Measurements from ENCODE around the gene AMDHD2.
"Not testable (repeated sequence)": the region's sequence is repeated elsewhere in the genome, so short reads cannot be mapped to it uniquely, and the experiment has no call there.

AMDHD2 gene

DNA sequence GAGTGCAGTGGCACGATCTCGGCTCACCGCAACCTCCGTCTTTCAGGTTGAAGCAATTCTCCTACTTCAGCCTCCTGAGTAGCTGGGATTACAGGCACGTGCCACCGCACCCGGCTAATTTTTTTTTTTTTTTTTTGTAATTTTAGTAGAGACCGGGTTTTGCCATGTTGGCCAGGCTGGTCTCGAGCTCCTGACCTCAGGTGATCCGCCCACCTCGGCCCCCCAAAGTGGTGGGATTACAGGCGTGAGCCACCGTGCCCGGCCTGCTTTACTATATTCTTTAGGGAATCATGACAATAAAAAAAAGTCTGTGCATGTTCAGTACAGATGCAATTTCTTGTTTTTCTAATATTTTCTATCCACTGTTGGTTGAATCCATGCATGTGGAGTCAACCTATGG, 23.6 kb downstream of the AMDHD2 start:
- H3K27me3 ChIP-seq (ENCODE audit: low read depth, low read length); H3K4me3 ChIP-seq (ENCODE audit: low read depth in 1 of 2, low read length in 2 of 2): not testable (repeated sequence)
- H3K4me1 ChIP-seq (ENCODE audit: control insufficient read depth in 1 of 2, insufficient read depth in 2 of 2, low read length in 2 of 2): peaks cover 5 to 26% of the 10 kb centered on the region in 2 donors

DNA sequence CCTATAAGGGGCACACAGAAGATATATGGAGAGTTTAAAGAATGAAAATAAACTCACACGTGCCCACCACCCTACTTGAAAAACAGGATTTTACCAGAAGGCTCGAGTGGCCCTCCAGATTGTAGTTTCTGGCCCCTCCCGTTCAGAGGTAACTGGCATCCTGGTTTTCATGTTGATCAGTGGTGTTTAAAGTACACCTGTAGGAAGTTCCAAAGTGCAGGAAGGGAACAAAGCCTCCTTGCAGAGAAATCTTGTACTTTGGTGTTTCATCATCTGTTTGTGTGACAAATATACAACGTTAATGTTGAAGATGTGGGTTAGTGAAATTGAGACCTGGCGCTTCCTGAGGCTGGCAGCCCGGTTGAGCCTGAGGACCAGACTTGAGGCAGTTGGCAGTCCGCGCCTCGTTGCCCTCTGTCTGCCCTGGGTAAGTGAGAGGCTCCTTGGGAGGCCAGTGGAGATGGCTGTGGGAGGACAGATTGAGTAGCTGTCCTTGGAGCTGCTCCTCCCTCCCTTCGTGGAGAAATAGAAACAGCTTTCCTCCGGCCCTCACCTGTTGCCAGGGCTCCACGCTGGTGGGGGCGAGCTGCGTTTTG, 30.2 kb downstream of the AMDHD2 start:
- not testable (repeated sequence) for H3K4me3 ChIP-seq (ENCODE audit: low read depth in 1 of 2, low read length in 2 of 2); H3K36me3 ChIP-seq (ENCODE audit: control insufficient read depth in 1 of 2, insufficient read depth in 2 of 2, low read length in 2 of 2); H3K27ac ChIP-seq (ENCODE audit: low read length); H3K9me3 ChIP-seq (ENCODE audit: control insufficient read depth in 1 of 2, low read length in 2 of 2); H3K4me1 ChIP-seq (ENCODE audit: control insufficient read depth in 1 of 2, insufficient read depth in 2 of 2, low read length in 2 of 2); H3K27me3 ChIP-seq (ENCODE audit: low read depth, low read length)

More for the DNA sequence above, 23.6 kb downstream of the AMDHD2 start:
- not testable (repeated sequence) for H3K9me3 ChIP-seq (ENCODE audit: control insufficient read depth in 1 of 2, low read length in 2 of 2); H3K36me3 ChIP-seq (ENCODE audit: control insufficient read depth in 1 of 2, insufficient read depth in 2 of 2, low read length in 2 of 2); H3K27ac ChIP-seq (ENCODE audit: low read length)

DNA sequence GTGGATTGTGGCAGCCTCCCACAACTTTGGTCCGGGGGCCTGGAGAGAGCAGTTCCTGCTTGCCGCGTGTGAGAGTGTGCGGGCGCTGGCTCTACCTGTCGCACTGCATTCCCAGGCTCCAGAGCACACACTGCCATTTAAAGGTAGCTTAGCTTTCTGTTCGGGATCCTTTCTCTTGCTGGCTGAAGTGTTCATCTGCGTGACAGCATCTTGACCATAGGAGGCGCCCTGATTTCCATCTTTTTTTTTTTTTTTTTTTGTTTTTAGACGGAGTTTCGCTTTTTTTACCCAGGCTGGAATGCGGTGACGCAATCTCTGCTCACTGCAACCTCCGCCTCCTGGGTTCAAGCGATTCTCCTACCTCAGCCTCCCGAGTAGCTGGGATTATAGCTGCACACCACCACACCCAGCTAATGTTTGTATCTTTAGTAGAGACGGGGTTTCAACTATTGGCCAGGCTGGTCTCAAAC, 31.3 kb downstream of the AMDHD2 start:
- not testable (repeated sequence) for H3K36me3 ChIP-seq (ENCODE audit: control insufficient read depth in 1 of 2, insufficient read depth in 2 of 2, low read length in 2 of 2); H3K9me3 ChIP-seq (ENCODE audit: control insufficient read depth in 1 of 2, low read length in 2 of 2); H3K4me3 ChIP-seq (ENCODE audit: low read depth in 1 of 2, low read length in 2 of 2); H3K27me3 ChIP-seq (ENCODE audit: low read depth, low read length); H3K4me1 ChIP-seq (ENCODE audit: control insufficient read depth in 1 of 2, insufficient read depth in 2 of 2, low read length in 2 of 2); H3K27ac ChIP-seq (ENCODE audit: low read length)

DNA sequence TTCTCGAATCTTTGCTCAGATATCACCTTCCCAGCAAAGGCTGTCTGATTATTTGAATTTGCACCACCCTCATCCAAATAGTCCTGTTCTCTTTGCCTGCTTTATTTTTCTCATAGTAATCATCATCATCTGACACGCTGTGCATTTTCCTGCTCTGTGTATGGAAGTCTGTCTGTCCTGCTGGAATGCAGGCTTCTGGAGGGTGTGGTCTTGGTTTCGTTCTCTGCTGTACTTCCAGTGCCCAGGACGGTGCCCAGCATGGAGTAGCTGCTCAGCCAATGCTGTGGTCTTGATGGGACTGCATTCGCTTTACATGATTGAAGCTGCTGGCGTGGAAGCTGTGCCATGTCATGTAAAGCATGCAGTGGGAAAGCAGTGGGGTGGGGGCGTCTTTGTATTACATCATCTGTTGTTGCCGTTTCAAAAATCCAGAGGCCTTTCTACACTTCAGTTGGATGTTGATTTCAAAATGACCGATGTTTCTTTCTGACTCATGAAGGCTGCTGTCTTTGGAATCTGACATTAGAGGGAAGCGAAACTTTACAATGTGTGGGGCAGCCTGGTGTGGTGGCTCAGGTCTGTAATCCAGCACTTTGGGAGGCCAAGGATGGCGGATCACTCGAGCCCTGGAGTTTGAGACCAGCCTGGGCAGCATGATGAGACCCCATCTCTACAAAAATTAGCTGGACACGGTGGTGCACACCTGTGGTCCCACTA, 34.7 kb downstream of the AMDHD2 start:
- H3K4me3 ChIP-seq (ENCODE audit: low read depth in 1 of 2, low read length in 2 of 2); H3K27me3 ChIP-seq (ENCODE audit: low read depth, low read length); H3K4me1 ChIP-seq (ENCODE audit: control insufficient read depth in 1 of 2, insufficient read depth in 2 of 2, low read length in 2 of 2); H3K9me3 ChIP-seq (ENCODE audit: control insufficient read depth in 1 of 2, low read length in 2 of 2); H3K27ac ChIP-seq (ENCODE audit: low read length); H3K36me3 ChIP-seq (ENCODE audit: control insufficient read depth in 1 of 2, insufficient read depth in 2 of 2, low read length in 2 of 2): not testable (repeated sequence)

DNA sequence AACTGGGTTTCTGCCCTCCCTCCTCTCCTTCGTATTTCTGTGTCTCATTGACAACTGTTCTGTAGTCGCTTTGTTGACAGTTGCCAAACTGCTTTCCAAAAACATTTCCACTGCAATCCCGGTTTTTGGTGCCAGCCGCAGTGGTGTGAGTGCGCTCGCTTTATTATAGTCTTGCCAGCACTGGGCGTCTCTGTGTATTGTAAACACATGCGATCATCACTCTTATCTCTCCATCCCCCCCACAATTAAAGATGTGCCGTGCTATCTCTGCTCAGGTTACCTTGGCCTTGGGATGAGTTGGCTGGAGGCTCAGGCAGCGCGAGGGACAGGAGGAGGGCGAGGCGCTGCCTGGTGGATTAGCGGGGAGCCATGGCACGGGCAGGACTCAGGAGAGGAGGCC, 37.0 kb downstream of the AMDHD2 start:
- H3K4me3 ChIP-seq (ENCODE audit: low read depth in 1 of 2, low read length in 2 of 2); H3K9me3 ChIP-seq (ENCODE audit: control insufficient read depth in 1 of 2, low read length in 2 of 2); H3K4me1 ChIP-seq (ENCODE audit: control insufficient read depth in 1 of 2, insufficient read depth in 2 of 2, low read length in 2 of 2); H3K36me3 ChIP-seq (ENCODE audit: control insufficient read depth in 1 of 2, insufficient read depth in 2 of 2, low read length in 2 of 2); H3K27ac ChIP-seq (ENCODE audit: low read length); H3K27me3 ChIP-seq (ENCODE audit: low read depth, low read length): not testable (repeated sequence)

DNA sequence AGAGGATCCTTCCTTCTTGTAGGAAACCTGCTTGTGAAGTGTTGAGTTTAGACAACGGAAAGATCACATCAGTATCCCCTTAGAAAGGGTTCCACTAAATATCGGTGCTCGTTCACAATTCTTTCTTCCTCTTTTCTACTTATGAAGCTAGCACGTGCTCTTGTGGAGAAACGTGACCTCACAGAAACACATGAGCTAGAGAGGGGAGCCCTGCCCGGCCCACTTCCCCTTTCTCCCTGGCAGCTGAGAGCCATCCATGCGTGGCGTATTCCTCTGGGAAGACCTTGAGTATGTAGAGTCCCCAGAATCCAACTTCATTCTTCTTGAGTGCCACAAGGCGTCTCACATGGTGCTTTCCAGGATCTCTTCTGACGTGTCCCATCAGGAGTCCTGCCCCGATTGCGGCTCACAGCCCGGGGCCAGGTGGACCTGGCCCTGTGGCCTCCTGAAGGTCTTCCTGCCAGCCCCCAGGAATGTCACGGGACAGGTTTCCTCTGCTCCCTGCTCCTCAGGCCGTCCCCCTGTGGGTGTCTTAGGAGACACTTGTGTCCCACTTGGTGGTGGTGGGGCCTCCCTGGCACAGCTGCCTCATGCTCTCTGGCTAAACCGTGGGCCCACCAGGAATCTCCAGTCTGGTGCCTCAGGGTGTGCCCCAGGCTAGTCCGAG, 40.1 kb downstream of the AMDHD2 start:
- H3K27ac ChIP-seq (ENCODE audit: low read length); H3K4me1 ChIP-seq (ENCODE audit: control insufficient read depth in 1 of 2, insufficient read depth in 2 of 2, low read length in 2 of 2); H3K9me3 ChIP-seq (ENCODE audit: control insufficient read depth in 1 of 2, low read length in 2 of 2); H3K4me3 ChIP-seq (ENCODE audit: low read depth in 1 of 2, low read length in 2 of 2); H3K36me3 ChIP-seq (ENCODE audit: control insufficient read depth in 1 of 2, insufficient read depth in 2 of 2, low read length in 2 of 2); H3K27me3 ChIP-seq (ENCODE audit: low read depth, low read length): not testable (repeated sequence)

DNA sequence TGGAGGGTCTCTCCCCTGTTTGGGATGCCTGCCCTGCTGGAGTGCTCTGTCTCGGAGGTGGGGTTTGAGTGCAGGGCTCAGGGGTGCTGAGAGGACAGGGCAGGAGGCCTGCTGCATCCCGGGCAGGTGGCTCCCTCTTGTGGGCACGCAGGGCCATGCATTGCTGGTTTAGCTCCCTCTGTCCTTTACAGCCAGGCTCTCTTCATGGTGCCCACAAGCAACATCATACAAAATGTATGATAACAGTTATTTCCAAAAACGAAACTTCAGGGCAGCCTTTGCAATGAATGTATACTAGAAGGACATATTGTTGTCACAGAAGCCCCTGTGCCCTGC, 40.6 kb downstream of the AMDHD2 start:
- not testable (repeated sequence) for H3K4me3 ChIP-seq (ENCODE audit: low read depth in 1 of 2, low read length in 2 of 2); H3K27ac ChIP-seq (ENCODE audit: low read length); H3K27me3 ChIP-seq (ENCODE audit: low read depth, low read length); H3K4me1 ChIP-seq (ENCODE audit: control insufficient read depth in 1 of 2, insufficient read depth in 2 of 2, low read length in 2 of 2); H3K9me3 ChIP-seq (ENCODE audit: control insufficient read depth in 1 of 2, low read length in 2 of 2); H3K36me3 ChIP-seq (ENCODE audit: control insufficient read depth in 1 of 2, insufficient read depth in 2 of 2, low read length in 2 of 2)

DNA sequence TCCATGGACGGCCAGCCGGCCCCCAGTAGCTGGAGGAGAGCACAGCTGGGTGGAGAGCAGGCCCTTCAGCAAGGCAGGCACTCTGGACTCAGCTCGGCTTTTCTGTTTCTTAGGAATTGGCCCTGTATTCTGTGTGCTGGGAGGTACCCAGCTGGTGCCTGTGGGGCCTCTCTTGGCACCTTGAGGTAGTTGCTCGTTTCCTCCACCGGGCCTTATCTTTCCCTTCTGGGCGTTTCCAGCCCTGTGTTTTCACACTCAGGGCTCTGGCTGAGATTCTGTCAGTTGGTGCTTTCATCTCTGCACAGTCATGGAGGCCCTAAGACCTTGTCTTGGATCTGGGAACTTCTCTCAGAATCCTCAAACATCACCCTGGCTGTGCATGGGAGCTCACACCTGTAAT, 47.3 kb downstream of the AMDHD2 start:
- not testable (repeated sequence) for H3K27ac ChIP-seq (ENCODE audit: low read length)

DNA sequence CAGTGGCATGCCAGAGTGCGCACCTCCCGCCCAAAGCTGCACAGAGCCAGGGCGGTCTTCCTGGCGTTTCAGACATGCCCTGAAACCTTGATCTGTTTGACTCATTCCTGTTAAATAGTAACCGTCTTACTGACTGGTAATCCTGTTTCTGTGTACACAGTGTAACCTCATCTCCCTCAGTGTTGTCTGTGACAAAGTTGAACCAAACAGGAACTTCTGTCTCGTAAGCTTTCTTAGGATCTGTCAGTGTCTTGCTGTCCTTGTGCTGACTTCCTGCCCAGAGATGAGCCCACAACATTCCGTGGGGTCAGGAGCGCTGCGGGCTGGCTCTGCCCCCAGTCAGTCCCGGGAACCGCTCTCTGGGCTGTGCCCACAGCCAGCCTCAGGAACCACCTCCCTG, 48.4 kb downstream of the AMDHD2 start:
- H3K27me3 ChIP-seq (ENCODE audit: low read depth, low read length); H3K36me3 ChIP-seq (ENCODE audit: control insufficient read depth in 1 of 2, insufficient read depth in 2 of 2, low read length in 2 of 2); H3K4me3 ChIP-seq (ENCODE audit: low read depth in 1 of 2, low read length in 2 of 2); H3K4me1 ChIP-seq (ENCODE audit: control insufficient read depth in 1 of 2, insufficient read depth in 2 of 2, low read length in 2 of 2); H3K27ac ChIP-seq (ENCODE audit: low read length); H3K9me3 ChIP-seq (ENCODE audit: control insufficient read depth in 1 of 2, low read length in 2 of 2): not testable (repeated sequence)

More for the DNA sequence above, 47.3 kb downstream of the AMDHD2 start:
- not testable (repeated sequence) for H3K4me3 ChIP-seq (ENCODE audit: low read depth in 1 of 2, low read length in 2 of 2); H3K27me3 ChIP-seq (ENCODE audit: low read depth, low read length); H3K9me3 ChIP-seq (ENCODE audit: control insufficient read depth in 1 of 2, low read length in 2 of 2); H3K4me1 ChIP-seq (ENCODE audit: control insufficient read depth in 1 of 2, insufficient read depth in 2 of 2, low read length in 2 of 2); H3K36me3 ChIP-seq (ENCODE audit: control insufficient read depth in 1 of 2, insufficient read depth in 2 of 2, low read length in 2 of 2)

DNA sequence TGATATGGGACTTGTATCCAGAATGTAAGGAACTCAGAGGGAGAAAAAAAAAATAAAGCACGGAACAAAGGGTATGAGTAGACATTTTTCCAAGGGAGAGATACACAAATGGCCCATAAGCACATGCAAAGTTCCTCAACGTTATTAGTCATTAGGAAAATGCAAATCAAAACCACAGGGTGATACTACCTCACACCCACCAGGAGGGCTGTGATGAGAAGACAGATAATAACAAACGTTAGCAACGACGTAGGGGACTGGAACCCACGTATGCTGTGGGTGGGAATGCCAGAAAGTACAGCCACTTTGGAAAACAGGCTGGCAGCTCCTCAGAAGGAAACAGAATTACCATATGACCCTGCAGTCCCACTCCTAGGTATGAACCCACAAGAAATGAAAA, 52.5 kb downstream of the AMDHD2 start:
- H3K27me3 ChIP-seq (ENCODE audit: low read depth, low read length); H3K27ac ChIP-seq (ENCODE audit: low read length); H3K4me3 ChIP-seq (ENCODE audit: low read depth in 1 of 2, low read length in 2 of 2); H3K4me1 ChIP-seq (ENCODE audit: control insufficient read depth in 1 of 2, insufficient read depth in 2 of 2, low read length in 2 of 2); H3K9me3 ChIP-seq (ENCODE audit: control insufficient read depth in 1 of 2, low read length in 2 of 2); H3K36me3 ChIP-seq (ENCODE audit: control insufficient read depth in 1 of 2, insufficient read depth in 2 of 2, low read length in 2 of 2): not testable (repeated sequence)

DNA sequence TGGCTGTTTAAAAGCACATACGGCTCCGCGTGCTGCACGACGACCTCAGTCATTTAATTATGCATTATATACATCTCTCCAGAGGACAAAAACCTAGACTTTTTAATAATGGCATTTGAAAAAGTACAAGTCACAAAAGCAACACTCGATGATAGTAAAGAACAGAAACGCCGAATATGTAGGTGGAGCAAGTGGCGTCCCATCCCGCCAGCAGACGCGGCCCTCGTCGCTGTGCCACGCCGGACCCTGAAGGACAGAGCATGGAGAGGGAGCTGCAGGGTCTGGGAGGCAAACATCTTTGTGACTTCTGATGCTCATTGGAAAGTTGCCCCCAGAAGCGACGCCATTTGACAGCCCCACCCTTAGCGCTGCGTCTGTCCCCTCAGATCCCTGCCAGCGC, 55.7 kb downstream of the AMDHD2 start:
- not testable (repeated sequence) for H3K36me3 ChIP-seq (ENCODE audit: control insufficient read depth in 1 of 2, insufficient read depth in 2 of 2, low read length in 2 of 2); H3K4me1 ChIP-seq (ENCODE audit: control insufficient read depth in 1 of 2, insufficient read depth in 2 of 2, low read length in 2 of 2); H3K4me3 ChIP-seq (ENCODE audit: low read depth in 1 of 2, low read length in 2 of 2)

DNA sequence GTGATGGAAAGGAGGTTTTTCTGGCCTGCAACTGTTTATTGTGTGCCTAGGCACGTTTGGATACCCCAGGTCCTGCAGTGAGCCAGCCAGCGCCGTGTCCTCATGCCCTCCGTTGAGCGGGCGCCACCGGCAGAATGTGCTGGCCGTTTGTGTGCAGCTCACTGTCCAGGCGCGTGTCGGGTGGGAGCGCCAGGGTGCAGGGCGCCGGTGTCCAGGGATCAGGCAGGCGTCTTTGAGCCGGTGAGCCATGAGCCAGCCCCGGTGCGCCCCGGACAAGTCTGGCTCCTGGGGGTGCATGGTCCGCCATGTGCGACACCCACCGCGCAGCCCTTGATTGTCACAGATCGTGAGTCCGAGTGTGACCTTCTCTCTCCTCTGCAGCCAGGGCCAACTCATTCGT, 56.9 kb downstream of the AMDHD2 start:
- not testable (repeated sequence) for H3K27me3 ChIP-seq (ENCODE audit: low read depth, low read length); H3K4me1 ChIP-seq (ENCODE audit: control insufficient read depth in 1 of 2, insufficient read depth in 2 of 2, low read length in 2 of 2); H3K27ac ChIP-seq (ENCODE audit: low read length); H3K9me3 ChIP-seq (ENCODE audit: control insufficient read depth in 1 of 2, low read length in 2 of 2); H3K36me3 ChIP-seq (ENCODE audit: control insufficient read depth in 1 of 2, insufficient read depth in 2 of 2, low read length in 2 of 2); H3K4me3 ChIP-seq (ENCODE audit: low read depth in 1 of 2, low read length in 2 of 2)

More for the DNA sequence above, 55.7 kb downstream of the AMDHD2 start:
- H3K27me3 ChIP-seq (ENCODE audit: low read depth, low read length); H3K27ac ChIP-seq (ENCODE audit: low read length); H3K9me3 ChIP-seq (ENCODE audit: control insufficient read depth in 1 of 2, low read length in 2 of 2): not testable (repeated sequence)
